Measurements from ENCODE around the gene KRTAP5-1.

Gene KRTAP5-1

DNA sequence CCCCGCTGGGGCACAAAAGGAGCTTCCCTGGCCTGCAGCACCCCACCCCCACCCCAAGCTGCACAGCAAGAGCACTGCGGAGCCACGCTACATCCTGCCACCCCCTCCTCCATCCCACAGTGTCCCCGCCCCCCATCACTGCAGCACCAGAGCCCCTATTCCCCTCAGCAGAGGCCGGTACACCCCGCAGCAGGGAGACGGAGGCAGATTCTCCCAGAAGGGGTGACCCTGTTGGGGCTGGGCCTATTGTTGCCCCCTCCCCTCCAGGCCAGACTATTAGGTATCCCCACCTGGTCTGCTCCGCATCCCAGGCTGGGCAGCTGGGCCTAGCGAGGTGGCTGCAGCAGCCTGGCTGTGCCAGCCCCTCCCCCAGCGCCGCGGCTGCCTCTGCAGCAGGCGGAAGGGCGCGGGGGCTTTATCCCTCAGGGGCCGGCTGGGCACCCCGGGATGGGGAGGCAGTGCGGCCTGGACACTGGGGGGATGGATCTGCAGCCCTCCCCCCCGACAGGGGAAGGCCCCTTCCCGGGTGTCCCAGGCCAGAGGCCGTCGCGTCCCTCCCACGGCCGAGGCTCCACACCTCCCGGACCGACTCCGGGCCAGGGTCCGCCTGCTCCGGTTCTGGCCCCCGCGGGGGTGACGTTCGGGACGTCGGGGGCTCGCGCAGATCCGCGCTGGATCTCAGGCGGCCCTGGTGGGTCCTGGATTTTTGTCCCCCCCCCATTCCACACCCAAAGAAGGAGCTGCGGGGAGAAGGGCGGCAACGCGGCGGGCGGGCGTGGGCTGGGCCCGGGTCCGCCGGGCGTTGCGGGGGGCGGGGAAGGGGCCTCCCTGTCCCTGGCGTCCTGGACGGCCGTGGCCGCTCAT is 14.0 kb downstream of the KRTAP5-1 start:
- no peak for DNase-seq

GRCh38 chr11:1570531-1570895 is 14.6 kb downstream of the KRTAP5-1 start:
- DNase-seq: no peak

DNA sequence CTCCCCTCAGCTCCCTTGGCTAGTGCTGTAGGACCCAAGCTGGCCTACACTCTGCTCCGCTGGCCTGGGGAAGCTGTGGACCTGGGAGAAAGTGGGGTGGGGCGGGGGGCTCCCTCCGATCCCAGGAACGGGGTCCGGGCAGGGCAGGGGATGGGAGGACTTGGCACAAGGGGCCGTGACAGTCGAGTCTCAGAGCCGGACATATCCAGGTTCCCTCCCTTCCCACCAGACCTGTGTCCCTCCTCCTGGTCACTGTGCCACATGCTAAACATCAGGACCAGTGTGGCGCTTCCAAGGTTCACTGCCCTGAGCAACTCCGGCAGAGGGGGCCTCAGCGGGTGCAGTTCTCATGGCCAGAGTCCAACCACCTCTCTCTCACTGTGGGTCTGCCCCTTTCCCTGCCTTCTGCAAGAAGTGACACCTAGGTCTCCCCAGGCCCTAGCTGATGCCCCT is 15.1 kb downstream of the KRTAP5-1 start:
- DNase-seq: no peak

GRCh38 chr11:1569251-1569780 is 15.8 kb downstream of the KRTAP5-1 start:
- no peak for DNase-seq

GRCh38 chr11:1568441-1568911 is 16.6 kb downstream of the KRTAP5-1 start:
- DNase-seq: no peak

GRCh38 chr11:1567721-1568100 is 17.4 kb downstream of the KRTAP5-1 start:
- no peak for DNase-seq

GRCh38 chr11:1567052-1567720 is 17.9 kb downstream of the KRTAP5-1 start:
- DNase-seq: no peak

DNA sequence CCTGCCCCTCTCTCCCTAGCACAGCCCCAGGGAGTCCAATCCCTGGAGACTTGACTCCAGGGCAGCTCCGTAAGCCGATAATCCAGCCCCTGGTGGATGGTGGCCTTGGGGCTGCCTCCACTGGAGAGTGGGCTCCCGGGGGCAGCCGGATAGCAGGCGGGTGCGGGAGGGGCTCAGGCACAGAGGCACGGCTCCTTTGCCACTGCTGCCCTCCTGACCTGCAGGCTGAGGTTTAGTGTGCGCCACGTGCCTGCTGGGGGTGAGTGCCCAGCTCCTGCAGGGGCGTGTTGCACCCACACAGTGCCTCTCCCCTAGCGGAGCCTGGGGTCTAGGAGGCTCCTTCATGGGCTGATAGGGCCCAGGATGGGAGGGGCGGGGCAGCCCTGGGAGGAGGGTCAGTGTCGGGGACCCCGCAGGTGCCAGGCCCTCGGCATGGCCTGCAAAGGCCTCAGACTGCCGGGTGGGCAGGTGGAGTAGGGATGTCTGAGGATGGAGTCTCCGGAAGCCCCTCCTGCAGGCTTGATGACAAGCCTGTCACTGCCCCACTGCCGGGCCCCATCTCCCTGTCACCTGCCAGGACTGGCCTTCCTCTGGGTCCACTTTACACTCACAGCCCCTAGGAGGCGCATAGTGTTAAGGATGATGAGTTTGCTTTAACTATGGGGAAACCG is 18.6 kb downstream of the KRTAP5-1 start:
- no peak for DNase-seq

- no peak for DNase-seq
Observed at GRCh38 chr11:1565904-1566247, 19.2 kb downstream of the KRTAP5-1 start.

- no peak for DNase-seq
Observed at GRCh38 chr11:1565173-1565903, 19.7 kb downstream of the KRTAP5-1 start.

GRCh38 chr11:1564535-1565172 is 20.4 kb downstream of the KRTAP5-1 start:
- DNase-seq: peak; percentile 89

- DNase-seq: no peak
Observed at GRCh38 chr11:1563697-1564534, 21.2 kb downstream of the KRTAP5-1 start.

- no peak for DNase-seq
Observed at GRCh38 chr11:1563149-1563638, 21.9 kb downstream of the KRTAP5-1 start.

GRCh38 chr11:1562469-1563148 is 22.5 kb downstream of the KRTAP5-1 start:
- DNase-seq: no peak

DNA sequence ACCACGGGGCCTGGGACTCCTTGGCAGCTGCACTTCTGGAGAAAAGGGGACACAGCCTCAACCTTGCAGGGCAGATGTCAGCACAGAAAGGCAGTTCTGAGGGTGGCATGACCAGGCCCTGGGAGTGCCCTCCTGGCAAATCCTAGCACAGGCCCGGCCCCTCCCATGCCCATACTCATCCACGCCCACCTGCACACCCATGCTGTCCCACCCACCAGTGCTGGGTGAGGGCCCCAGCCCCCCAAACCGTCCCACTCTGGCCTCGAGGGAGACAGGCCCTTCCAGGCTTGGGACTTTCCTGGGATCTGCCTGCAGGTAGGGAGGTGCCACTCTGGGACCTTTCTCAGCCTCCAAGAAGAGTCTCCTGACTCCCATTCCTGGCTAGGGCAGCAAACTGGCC is 23.1 kb downstream of the KRTAP5-1 start:
- no peak for DNase-seq

DNA sequence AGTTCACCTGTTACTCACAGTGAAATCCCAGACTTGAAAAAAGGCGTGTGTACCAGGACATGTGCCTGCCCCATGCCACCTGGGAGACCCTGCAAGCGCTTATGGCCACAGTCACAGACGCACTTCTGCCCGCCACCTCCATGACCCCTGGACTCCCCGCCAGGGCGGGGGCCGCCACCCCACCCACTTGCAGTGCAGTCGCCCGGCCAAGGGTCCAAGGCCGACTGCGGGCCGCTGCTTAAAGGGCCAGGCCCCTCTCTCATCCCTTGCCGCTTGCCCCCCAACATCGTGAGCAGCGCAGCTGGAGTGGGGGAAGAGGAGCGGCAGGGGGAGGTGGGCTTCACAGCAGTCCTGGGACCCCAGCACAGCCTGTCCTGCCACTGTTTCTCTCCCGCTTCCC is 23.8 kb downstream of the KRTAP5-1 start:
- DNase-seq: no peak

GRCh38 chr11:1560649-1561251 is 24.3 kb downstream of the KRTAP5-1 start:
- DNase-seq: no peak

DNA sequence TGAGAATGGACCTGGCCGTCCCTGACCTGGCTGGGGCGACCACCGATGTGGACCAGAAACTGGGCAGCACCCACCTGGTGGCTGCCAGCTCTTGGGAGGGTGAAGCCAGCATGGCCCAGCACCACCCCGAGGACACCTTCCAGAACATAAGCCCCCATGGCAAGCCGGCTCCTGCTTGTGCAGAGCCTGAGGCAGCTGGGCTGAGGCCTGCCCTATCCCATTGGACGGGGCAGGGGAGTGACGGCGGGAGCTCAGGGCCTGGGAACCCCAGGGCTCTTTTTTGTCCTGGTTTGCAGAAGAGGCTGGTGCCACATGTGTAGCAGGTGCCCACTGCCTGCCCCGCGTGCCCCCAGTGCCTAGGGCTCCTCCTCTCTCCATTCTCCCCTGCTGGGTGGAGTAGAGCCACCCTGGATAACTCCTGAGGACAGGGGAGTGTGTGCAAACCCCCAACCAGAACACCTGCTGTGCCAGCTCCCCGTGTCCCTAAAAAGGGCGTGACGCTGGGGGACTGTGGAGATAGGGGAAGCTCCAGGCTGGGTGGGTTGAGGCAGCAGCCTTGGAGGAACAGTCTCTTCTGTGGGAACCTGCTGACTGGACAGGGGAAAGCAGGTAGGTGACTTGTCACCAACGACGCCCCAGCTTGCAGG is 25.0 kb downstream of the KRTAP5-1 start:
- DNase-seq: no peak

- DNase-seq: peak; percentile 95
Observed at GRCh38 chr11:1559111-1559951, 25.8 kb downstream of the KRTAP5-1 start.
